HG03378 (cell line): ENCODE measurements around the gene COL23A1.
"Not testable (repeated sequence)": the region's sequence is repeated elsewhere in the genome, so short reads cannot be mapped to it uniquely, and the experiment has no call there.

ENCODE experiments used
- ATAC-seq: cut with Tn5 transposase; IDR thresholded peaks from one replicate; pipeline ENCODE4 v1.9.1; 2021; ENCODE audit warnings: mild to moderate bottlenecking, moderate library complexity; ENCODE audit not compliant: unreplicated experiment

Gene COL23A1

GRCh38 chr5:178206166-178207101 is 383.8 kb downstream of the COL23A1 start:
- ATAC-seq: no peak

DNA sequence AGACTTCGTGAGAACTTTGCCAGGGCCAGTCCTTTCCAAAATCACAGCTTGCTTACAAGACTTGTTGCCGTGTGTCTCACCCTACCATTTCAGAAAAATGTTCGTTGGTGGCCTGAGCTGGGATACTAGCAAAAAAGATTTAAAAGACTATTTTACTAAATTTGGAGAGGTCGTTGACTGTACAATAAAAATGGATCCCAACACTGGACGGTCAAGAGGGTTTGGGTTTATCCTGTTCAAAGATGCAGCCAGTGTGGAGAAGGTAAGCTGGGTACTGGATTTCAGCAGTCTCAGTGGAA is 384.5 kb downstream of the COL23A1 start:
- no peak for ATAC-seq

- peak; percentile 34 for ATAC-seq
These were observed 385.1 kb downstream of the COL23A1 start for GRCh38 chr5:178204935-178205748.

- peak; percentile 81 for ATAC-seq
These were observed 385.8 kb downstream of the COL23A1 start, which contains the start of gene HNRNPAB for GRCh38 chr5:178204182-178204934. HNRNPAB (plus strand) TSS chr5:178204533; CDS start chr5:178204838, 305 bp downstream.

GRCh38 chr5:178203670-178204181 is 386.5 kb downstream of the COL23A1 start:
- peak; percentile 3 for ATAC-seq

- no peak for ATAC-seq
These were observed 387.7 kb downstream of the COL23A1 start for GRCh38 chr5:178202541-178202940.

DNA sequence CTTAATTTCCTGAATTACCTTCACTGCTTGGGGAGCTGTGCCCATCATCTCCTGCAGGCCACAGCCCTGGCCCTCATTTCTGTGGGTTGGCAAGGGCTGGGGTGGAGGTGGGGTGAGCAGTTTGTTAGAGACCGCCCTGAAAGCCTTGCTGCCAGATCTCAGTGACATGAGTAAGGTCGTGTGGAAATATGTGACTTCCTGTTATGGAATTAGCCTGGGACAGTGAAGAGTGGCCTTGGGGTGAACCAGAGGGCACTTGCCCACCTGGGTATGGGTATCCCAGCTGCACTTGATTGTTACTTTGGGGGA is 388.3 kb downstream of the COL23A1 start:
- ATAC-seq: no peak

DNA sequence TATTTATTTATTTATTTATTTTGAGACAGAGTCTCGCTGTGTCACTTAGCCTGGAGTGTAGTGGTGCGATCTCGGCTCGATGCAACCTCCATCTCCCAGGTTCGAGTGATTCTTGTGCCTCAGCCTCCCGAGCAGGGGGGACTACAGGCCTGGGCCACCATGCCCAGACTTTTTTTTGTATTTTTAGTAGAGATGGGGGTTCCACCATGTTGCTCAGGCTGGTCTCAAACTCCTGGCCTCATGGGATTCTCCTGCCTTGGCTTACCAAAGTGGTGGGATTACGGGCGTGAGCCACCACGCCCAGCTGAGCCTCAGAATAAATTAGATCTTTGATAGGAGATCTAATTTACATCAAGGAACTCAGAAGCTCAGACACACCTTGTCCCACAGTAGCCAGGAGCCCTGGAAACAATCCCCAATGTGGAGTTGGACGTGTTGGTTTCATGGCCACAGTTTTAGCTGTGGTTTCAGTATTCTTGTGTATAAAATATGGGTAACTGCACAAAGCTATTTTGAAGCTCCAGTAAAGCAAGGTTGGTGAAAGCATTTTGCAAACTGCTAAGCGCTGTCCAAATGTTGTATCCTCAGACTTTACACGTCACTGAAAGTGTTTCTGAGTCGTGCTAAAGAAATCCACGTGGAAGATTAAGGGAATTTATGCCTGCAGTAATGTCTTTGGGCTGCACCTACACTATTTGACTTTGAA is 388.8 kb downstream of the COL23A1 start:
- no peak for ATAC-seq

GRCh38 chr5:178199581-178200434 is 390.4 kb downstream of the COL23A1 start:
- ATAC-seq: no peak

DNA sequence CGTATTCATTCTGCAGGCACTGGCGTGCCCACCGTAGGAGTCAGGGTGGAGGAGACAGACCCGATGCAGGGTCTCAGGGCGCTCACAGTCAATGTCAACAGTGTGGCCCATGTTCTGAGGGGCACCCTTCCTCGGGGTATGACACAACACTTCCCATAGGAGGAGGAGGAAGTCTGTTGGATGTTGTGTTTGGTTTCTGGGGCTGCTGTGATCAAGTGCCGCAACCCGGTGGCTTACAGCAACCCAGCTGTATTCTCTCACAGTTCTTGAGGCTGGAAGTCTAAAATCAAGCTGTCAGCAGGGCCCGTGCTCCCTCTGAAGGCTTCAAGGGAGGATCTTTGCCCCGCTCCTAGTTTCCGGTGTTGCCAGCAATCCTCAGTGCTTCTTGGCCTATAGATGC is 391.5 kb downstream of the COL23A1 start:
- ATAC-seq: no peak

- ATAC-seq: not testable (repeated sequence)
These were observed 392.0 kb downstream of the COL23A1 start for GRCh38 chr5:178198151-178198550.

GRCh38 chr5:178196986-178197385 is 393.2 kb downstream of the COL23A1 start:
- no peak for ATAC-seq

DNA sequence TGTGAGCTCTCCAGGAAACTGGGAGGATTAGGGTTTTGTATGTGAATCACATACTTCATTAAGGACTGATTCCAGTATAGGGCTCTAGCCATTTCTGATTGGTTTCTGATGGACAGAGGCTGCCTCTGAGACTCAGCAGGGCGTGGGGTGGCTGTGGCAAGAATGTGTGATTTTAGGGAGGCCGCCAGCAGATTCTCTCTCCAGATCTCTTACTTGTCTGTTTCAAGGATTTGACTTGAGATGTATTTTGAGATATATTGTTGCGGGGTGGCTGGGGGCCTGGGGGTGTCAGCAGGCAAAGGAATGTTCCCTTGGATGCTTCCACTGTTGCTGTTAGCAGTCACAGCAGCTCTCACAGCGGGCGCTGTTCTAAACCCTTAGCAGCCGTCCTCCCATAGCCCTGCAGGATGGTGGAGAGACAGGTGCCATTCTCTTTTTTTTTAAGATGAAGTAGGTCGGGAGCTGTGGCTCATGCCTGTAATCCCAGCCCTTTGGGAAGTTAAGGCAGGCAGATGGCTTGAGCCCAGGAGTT is 393.8 kb downstream of the COL23A1 start:
- ATAC-seq: no peak

- ATAC-seq: no peak
These were observed 396.2 kb downstream of the COL23A1 start for GRCh38 chr5:178194026-178194425.

DNA sequence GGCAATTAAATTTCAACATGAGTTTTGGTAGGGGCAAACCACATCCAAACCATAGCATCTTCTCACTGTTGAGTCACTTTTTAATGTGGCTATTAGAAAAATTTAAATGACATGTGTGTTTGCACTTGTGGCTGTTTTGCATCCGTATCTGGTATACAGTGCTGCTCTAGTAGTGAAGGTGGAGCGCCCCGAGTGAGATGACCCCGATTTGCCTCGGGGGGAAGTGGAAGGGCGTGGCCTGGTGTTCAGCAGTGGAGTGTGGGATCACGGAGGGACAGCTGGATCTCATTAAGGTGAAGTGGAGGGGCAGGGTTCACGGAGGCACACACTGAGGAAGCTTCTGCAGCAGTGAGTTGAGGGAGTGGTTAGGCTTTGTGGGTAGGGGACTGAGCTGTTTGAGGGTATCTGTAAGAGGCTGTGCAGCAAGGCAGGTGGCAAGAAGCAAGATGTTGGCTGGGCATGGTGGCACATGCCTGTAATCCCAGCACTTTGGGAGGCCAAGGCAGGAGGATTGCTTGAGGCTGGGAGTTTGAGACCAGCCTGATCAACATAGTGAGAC is 396.9 kb downstream of the COL23A1 start:
- no peak for ATAC-seq

DNA sequence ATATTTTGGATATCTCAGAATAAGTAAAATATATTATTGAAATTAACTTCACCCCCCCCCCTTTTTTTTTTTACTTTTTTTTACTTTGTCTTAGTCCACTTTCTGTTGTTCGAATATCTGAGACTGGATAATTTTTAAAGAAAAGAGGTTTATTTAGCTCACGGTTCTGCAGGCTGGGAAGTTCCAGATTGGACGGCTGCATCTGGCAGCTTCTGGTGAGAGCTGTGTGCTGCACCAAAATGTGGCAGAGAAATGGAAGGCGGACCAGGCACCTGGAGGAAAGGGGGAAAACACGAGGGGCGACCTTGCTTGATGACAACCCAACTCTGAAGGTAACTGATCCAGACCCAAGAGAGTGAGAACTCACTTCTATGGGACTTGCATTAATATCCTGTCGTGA is 397.4 kb downstream of the COL23A1 start:
- ATAC-seq: no peak

DNA sequence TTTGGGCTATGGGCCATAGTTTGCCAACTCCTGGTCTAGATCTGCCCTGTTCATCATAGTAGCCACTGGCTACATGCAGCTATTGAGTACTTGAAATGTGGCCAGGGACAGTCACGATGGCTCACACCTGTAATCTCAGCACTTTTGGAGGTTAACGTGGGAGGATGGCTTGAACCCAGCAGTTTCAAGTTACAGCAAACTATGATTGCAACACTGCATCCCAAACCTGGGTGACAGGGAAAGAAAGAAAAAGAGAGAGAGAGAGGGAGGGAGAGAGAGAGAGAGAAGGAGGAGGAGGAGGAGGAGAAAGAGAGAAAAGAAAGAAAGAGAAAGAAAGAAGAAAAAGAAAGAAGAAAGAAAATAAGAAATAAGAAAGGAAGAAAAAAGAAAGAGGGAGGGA is 397.9 kb downstream of the COL23A1 start:
- ATAC-seq: no peak

- no peak for ATAC-seq
These were observed 398.5 kb downstream of the COL23A1 start for GRCh38 chr5:178191661-178192060.

DNA sequence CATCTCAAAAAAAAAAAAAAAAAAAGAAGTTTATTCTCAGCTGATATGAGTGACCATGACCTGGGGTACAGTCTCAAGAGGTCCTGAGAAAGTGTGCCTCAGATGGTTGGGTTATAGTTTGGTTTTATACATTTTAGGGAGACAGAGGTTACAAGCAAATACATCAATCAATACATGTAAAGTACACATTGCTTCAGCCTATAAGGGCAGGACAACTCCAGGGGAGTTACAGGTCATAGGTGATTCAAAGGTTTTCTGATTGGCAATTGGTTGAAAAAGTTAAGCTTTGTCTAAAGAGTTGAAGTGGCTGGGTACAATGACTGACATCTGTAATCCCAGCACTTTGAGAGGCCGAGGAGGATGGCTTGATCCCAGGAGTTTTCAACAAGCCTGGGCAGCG is 400.8 kb downstream of the COL23A1 start:
- ATAC-seq: no peak
